ENCODE data around the gene KRTAP1-4. TPM values are rescaled to one million over a fixed set of nuclear protein-coding genes. Genes with fewer than 3 reads are reported as not detected.

KRTAP1-4 gene
- total RNA-seq, 2 donors from 2014 or later = not detected

DNA sequence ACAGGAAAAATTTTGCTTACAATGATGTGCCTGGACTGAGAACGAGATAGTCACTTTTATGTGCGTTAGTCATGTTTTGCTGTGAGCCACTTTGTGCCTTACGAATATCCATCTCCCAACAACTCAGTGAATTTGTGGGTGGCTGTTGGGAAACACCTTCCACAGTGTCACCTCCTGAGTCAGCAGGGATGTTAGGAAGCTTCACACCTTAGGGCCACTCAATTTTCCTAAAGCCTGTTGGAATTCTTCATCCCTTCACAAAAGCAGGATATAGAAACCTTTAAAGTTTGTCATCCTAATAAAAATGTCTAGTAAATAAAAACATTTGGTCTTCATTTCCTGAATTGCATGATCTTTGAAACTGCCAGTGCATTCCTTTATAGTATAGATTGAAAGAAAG, 16.8 kb downstream of the KRTAP1-4 start:
- Histone ChIP-seq H3K9ac (ENCODE audit: low read depth in 2 of 2, low read length in 2 of 2) (no peak overlapping the region), H3K4me1 (no peaks in the 10 kb centered on the region), H3K9me3 (no peaks in the 10 kb centered on the region), H3K27ac (no peak overlapping the region), H3K27me3 (no peaks in the 10 kb centered on the region), H3K36me3 (no peaks in the 10 kb centered on the region), H3K4me3 (no peak overlapping the region)
- TF ChIP-seq, protein P1, sequence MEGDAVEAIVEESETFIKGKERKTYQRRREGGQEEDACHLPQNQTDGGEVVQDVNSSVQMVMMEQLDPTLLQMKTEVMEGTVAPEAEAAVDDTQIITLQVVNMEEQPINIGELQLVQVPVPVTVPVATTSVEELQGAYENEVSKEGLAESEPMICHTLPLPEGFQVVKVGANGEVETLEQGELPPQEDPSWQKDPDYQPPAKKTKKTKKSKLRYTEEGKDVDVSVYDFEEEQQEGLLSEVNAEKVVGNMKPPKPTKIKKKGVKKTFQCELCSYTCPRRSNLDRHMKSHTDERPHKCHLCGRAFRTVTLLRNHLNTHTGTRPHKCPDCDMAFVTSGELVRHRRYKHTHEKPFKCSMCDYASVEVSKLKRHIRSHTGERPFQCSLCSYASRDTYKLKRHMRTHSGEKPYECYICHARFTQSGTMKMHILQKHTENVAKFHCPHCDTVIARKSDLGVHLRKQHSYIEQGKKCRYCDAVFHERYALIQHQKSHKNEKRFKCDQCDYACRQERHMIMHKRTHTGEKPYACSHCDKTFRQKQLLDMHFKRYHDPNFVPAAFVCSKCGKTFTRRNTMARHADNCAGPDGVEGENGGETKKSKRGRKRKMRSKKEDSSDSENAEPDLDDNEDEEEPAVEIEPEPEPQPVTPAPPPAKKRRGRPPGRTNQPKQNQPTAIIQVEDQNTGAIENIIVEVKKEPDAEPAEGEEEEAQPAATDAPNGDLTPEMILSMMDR (IDR thresholded peaks at IDR 0.05) = no peak
- intact Hi-C loops (cut with DNase I) = no loop called here
- no peak for DNase-seq

- H3K36me3 ChIP-seq = no peaks in the 10 kb centered on the region
- TF ChIP-seq, protein P1 (IDR thresholded peaks at IDR 0.05) = no peak
- DNase-seq = no peak
Observed at GRCh38 chr17:41012326-41013120, 17.5 kb downstream of the KRTAP1-4 start.

GRCh38 chr17:41010441-41010840, 19.6 kb downstream of the KRTAP1-4 start:
- no peak overlapping the region for H3K9ac ChIP-seq (ENCODE audit: low read depth in 2 of 2, low read length in 2 of 2)
- TF ChIP-seq, protein P1 (IDR thresholded peaks at IDR 0.05) = no peak
- no peaks in the 10 kb centered on the region for H3K9me3 ChIP-seq
- no peaks in the 10 kb centered on the region for H3K4me1 ChIP-seq
- no peak for DNase-seq
- intact Hi-C loops (cut with DNase I) = no loop called here
- no peak overlapping the region for H3K4me3 ChIP-seq
- no peaks in the 10 kb centered on the region for H3K27me3 ChIP-seq
- H3K27ac ChIP-seq = no peak overlapping the region
- no peaks in the 10 kb centered on the region for H3K36me3 ChIP-seq

More at GRCh38 chr17:41012326-41013120, 17.5 kb downstream of the KRTAP1-4 start:
- Histone ChIP-seq H3K27me3 (no peaks in the 10 kb centered on the region), H3K4me3 (no peak overlapping the region), H3K9ac (ENCODE audit: low read depth in 2 of 2, low read length in 2 of 2) (no peak overlapping the region), H3K4me1 (no peaks in the 10 kb centered on the region), H3K27ac (no peak overlapping the region), H3K9me3 (no peaks in the 10 kb centered on the region)
- intact Hi-C loops (cut with DNase I) = no loop called here

DNA sequence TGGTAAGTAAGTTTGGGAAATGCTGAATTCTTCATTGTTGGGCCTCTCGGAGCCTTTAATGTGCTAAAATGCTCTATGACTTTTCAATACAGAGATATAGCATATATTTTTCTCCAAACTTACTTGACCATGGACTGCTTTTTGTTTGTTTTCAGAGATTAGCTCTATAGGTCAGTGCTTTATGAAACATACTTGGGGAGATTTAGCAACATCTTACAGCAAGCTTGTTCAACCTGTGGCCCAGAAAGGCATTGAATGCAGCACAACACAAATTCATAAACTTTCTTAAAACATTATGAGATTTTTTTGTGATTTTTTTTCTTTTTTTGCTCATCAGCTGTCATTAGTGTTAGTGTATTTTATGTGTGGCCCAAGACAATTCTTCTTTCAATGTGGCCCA, 20.1 kb downstream of the KRTAP1-4 start:
- Histone ChIP-seq H3K4me3 (no peak overlapping the region), H3K36me3 (no peaks in the 10 kb centered on the region), H3K4me1 (no peaks in the 10 kb centered on the region), H3K9me3 (no peaks in the 10 kb centered on the region), H3K27ac (no peak overlapping the region), H3K9ac (ENCODE audit: low read depth in 2 of 2, low read length in 2 of 2) (no peak overlapping the region), H3K27me3 (no peaks in the 10 kb centered on the region)
- intact Hi-C loops (cut with DNase I) = no loop called here
- TF ChIP-seq, protein P1 (IDR thresholded peaks at IDR 0.05) = no peak
- no peak for DNase-seq

- H3K27ac ChIP-seq = no peak overlapping the region
- no peak overlapping the region for H3K4me3 ChIP-seq
- H3K9ac ChIP-seq (ENCODE audit: low read depth in 2 of 2, low read length in 2 of 2) = no peak overlapping the region
- no peaks in the 10 kb centered on the region for H3K9me3 ChIP-seq
- no peaks in the 10 kb centered on the region for H3K27me3 ChIP-seq
- DNase-seq = no peak
- intact Hi-C loops (cut with DNase I) = no loop called here
- TF ChIP-seq, protein P1 (IDR thresholded peaks at IDR 0.05) = no peak
- no peaks in the 10 kb centered on the region for H3K36me3 ChIP-seq
- H3K4me1 ChIP-seq = no peaks in the 10 kb centered on the region
Observed at GRCh38 chr17:41009301-41009760, 20.7 kb downstream of the KRTAP1-4 start.

Measured in colonic mucosa (tissue), 4 donors.